ENCODE measurements around the gene F11R.
"Not testable (repeated sequence)": the region's sequence is repeated elsewhere in the genome, so short reads cannot be mapped to it uniquely, and the experiment has no call there.

The F11R gene

DNA sequence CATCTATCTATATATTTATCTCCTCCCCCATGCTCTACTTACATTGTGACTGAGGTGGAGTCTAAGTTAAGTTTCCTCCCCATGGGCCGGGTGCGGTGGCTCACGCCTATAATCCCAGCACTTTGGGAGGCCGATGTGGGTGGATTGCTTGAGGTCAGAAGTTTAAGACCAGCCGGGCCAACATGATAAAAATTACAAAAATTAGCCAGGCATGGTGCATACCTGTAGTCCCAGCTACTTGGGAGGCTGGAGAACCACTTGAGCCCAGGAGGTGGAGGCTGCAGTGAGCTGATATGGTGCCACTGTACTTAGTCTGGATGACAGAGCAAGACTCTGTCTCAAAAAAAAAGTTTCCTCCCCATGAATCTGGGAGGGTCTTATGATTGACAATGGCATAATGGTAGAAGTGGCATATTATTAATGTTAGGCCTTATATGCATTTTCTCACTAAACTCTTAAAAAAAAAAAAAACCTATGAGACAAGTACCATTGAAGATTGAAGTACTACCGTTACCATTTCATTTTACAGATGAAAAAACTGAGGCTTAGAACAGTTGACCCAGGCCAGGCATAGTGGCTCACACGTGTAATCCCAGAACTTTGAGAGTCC, 11.2 kb downstream of the F11R start:
- DNase-seq: no peak

DNA sequence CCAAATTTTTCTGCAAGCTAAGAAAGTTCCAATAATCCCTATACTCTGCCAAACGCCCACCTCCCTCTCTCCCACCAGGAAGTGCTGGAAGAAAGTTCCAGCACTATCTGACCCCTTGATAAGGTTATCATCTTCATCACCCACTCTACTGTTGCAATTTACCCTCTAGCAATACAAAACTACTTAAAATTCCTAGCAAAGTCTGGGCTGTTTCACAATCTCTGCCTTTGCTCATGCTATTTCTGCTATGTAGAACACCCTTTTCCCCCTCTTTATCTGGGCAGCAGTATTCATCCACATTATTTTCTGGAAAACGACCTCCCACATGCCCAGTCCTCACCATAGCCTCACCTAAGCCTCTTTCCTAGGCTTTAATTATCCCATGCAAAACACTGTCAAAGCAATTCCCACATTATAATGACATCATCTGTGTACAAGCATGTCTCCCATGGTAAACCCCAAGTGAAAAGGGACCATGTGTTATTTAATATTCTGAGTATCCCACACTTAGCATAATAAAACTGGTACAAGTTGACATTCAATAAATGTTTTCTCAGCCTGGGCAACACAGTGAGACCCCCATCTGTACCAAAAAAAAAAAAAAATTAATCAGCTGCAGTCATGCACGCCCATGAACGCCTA, 12.0 kb downstream of the F11R start:
- DNase-seq: no peak

DNA sequence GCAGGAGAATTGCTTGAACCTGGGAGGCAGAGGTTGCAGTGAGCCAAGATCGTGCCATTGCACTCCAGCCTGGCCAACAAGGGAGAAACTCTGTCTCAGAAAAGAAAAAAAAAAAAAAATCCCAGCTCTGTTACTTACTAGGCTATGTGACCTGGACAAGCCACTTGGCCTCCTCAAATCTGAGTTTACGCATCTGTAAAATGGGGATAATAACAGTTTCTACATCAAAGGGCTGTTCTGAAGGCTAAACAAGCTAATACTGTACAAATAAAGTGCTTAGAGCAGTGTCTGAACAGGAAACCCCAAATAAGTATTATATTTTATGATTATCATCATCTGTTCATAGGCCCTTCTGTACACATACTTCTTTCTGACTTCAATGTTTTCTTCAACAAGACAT, 13.6 kb downstream of the F11R start:
- no peak for DNase-seq

DNA sequence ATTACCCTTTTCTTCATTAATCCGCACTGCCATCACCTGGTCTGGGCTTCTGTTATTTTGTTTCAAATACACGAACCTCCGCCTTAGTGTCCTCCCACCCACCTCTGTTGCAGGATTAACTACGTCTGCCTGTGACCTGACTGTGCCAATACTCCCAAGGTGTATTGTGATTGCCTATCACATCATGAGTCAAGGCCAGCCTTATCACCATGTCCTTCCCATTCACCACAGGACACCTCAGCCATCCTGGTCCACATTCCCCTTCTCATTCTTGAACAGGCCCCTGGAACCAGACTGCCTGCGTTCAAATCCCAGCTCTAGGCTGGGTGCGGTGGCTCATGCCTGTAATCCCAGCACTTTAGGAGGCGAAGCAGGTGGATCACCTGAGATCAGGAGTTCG, 14.4 kb downstream of the F11R start:
- no peak for DNase-seq

DNA sequence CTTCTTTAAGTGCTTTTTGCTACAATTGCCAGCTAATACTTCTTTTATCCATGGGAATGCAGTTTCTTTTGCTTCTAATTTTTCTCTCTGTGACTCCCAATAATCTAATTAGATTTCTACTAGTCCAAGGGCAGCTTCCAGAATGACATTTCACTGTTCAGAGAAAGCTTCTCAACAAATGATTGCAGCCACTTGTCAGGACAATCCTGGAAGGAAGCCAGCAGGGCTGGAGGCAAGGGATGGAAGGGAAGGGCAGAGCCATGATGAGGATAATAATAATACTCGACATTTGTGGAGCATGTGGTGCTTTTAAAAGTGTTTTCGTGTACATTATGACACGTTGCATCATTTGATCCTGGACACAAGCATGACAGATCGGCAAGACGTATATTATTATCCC, 19.4 kb downstream of the F11R start:
- DNase-seq: no peak

DNA sequence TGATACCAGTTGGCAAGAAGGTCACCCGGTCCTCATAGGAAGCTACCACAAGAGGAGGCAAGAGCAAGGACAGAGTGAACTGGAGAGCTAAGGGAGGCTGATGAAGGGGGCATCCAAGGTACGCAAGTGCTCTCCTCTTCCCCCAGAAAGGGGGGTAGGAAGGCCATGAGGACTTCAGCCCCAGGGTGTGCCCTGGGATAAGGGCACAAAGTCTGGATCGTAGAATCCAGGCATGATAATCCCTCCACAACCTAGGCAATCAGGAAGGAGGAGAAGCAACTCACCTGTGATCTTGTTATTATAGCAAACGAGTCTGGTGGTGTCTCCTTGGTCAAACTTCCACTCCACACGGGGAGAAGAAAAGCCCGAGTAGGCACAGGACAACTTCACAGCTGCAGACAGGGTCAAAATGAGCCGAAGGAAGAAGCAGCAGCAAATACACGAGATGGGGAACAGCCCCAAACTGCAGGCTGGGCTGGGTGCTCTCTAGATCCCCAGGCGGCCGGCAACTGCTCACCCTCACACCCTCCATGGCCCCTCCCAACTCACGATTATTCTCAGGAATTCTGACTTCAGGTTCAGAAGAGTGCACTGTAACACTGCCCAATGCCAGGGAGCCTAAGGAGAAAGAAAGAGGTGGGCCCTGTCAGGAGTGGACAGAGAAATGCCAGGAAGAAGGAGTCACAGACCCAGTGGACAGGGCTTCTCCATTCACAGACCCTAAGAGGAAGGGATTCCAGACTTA, 20.0 kb downstream of the F11R start:
- DNase-seq: no peak

DNA sequence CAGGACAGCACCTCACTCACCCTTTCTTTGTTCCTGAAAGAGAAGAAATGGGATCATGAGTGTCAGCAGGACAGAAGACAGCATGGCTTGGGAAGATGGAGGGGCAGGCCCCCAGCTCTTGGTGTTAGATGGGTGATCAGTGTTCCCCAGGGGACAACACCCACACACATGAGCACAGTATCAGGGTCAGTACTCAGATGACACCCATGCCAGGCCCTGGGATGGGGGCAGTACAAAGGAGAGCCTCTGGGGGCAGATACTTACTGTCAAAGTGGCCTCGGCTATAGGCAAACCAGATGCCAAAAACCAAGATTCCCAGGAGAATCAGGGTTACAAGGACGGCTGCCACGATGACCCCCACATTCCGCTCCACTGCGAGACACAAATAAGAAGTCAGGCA, 21.6 kb downstream of the F11R start:
- no peak for DNase-seq

DNA sequence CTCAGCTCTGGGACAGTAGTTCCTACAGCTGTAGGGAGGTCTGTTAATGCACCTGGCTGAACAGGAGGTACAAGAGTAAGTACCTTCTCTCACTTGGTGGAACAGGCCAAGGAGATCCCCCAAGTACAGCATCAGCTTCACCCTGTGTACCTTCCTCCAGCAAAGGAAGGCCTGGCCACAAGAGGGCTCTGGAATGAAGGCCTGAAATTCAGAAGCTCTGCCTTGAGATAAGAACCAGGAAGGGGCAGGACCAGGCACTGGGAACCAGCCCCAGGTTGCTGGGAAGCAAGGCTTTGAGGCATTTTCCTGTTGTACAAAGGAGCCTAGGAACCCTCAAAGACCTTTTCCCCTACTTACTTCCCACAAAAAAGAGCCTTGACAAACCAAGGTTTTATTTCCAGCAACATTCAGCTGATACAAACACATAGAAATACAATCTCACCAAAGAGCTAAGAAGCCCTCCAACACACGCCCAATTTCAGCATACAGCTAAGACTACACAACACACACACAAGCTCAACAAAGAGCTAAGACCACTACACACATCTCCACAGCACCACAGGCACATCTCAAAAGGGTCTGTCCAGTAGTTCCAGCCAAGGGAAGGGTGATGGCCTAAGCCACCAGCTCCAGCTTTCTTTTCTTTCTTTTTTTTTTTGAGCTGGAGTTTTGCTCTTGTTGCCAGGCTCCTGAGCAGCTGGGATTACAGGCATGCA, 23.5 kb downstream of the F11R start:
- DNase-seq: no peak

DNA sequence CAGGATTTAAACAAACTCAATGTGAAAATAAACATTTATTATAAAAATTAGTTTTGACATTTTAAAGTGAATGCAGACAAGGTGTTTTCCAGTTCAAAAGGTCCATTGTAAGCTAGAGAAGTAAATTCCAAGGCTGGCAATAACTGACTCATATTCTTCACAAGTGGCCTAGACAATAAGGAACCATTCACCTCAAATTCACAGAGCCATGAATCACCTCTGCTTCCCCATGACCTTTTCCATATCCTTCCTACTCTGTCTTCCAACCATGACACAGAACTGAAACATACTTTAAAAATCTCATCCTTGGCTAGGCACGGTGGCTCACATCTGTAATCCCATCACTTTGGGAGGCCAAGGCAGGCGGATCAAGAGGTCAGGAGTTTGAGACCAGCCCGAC, 24.8 kb downstream of the F11R start:
- DNase-seq: no peak

DNA sequence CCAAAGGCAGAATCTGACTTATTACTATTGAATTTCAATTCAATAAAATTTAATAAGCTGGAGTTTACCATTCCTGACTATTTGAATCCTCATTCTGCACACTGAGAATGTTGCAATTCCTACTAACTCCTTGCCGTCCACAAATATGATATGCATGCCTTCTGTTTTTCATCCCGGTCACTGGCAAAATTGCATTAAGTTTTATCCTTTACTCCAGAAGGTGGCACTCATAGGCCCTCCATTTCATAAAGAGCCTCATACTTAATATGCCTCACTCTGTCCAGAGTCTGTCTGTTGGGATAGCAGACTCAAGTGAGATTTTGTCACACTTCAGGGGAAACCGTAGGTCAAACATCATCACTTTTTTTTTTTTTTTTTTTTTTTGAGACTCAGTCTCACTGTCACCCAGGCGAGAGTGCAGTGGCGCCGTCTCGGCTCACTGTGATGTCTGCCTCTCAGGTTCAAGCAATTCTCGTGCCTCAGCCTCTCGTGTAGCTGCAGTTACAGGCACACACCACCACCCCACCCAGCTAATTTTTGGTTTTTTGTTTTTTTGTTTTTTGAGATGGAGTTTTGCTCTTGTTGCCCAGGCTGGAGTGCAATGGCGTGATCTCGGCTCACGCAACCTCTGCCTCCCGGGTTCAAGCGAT, 27.3 kb downstream of the F11R start:
- peak; percentile 18 for DNase-seq

DNA sequence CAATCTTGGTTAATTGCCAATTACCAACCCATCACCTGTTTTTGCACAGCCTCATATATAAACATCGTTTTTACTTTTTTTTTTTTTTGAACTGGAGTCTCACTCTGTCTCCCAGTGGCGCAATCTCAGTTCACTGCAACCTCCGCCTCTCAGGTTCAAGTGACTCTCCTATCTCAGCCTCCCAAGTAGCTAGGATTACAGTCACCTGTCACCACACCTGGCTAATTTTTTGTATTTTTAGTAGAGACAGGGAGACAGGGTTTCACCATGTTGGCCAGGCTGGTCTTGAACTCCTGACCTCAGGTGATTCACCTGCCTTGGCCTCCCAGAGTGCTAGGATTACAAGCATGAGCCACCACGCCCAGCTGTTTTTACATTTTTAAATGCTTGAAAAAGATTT, 28.9 kb downstream of the F11R start:
- not testable (repeated sequence) for DNase-seq

DNA sequence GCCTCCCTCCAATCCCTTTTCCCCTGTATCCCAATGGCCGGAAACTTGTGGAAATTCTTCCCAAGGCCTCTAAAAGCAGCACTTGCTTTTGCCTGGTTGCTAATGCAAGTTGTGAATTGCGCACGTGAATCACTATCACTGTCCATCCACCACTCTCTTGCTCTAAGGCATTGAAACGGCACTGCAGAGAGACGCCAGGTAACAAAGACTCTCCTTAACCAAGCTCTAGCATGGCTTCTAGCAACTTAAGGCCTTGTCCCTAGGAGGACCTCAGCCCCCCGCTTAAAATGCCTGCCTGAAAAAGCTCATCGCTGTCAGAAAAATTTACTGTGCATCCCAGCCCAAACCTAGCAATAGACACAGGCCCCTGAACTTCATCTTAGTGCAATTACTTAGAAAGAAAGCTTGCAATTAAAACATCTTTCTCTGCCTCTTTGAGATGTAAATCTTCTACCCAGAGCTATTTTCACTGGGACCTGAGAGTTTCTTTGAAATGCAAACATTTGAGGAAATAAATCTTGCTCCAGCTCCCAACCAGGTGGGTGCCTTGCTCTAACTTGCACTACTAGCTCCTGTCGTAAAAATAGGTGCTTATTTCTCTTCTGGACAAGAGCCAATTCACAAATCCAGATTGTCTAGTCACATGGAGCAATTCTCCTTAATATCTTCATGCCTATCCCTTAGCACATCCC, 33.4 kb downstream of the F11R start:
- DNase-seq: no peak

DNA sequence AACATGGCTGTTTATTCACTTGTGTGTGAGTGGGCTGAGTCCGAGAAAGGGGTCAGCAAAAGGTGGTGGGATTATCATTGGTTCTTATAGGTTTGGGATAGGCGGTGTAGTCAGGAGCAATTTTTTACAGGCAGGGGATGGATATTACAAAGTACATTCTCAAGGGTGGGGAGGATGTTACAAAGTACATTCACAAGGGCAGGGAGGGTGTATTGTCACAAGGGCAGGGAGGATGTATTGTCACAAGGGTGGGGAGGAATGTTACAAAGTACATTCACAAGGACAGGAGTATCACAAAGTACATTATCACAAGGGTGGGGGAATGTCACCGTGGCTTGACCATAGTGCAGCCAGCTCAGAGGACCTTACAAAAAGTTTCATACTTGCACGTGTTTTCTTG, 35.2 kb downstream of the F11R start:
- DNase-seq: no peak

DNA sequence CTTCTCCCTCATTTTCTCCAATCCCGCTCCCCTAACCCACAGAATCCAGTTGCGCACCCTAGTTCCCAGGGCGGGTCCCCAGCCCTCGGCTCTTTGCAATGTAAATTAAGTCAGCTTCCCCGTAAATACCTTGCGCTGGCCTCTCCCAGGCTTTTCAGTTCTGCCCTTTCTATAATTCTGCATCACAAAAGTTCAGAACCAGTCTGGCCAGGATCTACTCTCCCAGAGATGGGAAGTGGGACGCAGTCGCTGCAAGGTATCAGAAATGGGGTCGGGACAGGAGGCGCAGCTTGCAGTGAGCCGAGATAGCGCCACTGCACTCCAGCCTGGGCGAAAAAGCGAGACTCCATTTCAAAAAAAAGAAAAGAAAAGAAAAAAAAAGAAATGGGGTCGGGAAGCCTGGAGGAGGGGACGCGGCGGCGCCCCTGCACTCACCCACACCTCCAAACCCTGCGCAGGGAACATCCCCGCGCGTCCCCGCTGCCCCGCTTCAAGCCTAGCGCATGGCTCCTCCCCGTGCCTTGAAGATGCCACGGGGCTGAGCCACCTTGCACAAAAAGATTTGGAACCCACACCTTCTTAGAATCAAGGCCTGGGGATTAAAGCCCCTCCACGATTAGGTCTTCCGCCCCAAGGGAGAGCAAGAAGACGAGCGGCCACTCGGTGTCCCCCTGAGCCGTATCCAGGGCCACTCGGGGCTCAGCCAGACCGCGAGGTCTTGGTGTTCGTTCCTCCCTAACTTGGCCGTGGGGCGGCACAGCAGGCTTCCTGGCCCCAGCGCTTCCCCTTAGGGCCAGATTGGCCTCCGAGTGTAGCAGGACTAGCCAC, 39.2 kb downstream of the F11R start:
- DNase-seq: no peak

DNA sequence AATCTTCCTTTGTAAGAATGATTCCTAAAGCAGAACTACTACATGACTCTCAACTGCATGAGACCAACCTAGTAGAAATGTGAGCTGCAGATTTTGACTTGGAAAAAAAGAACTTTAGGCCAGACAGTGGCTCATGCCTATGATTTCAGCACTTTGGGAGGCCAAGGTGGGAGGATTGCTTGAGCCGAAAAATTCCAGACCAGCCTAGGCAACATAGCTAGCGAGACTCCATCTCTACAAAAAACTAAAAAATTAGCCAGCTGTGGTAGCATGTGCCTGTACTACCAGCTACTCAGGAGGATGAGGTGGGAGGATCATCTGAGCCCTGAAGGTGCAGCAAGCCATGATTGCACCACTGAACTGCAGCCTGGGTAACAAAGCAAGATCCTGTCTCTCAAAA, 41.7 kb downstream of the F11R start:
- DNase-seq: no peak

DNA sequence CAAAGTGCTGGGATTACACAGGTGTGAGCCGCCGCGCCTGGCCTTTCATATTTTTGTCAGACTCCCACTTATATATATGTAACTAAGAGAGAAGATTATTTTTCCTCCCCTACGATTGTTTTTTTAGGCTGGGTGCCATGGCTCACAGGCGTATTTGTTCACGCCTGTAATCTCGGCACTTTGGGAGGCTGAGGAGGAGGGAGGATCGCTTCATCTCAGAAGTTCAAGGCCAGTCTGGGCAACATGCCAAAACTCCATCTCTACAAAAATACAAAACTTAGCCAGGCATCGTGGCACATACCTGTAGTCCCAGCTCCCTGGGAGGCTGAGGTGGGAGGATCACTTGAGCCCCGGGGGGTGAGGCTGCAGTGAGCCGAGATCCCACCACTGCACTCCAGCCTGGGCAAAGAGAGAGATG, 42.4 kb downstream of the F11R start:
- no peak for DNase-seq

DNA sequence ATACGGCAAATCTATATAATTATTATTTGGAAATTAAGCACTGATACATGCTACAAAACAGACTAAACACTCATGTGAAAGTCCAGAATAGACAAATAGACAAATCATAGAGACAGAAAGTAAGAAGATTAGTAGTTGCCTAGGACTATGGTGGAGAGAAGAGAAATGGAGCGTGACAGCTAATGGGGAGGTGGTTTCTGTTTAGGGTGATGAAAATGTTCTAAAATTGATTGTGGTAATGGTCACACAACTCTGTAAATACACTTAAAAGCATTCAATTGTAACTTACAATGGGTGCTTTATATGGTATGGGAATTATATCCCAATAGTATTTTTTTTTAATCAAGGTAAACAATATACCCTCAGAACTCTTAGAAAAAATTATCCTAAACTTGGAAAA, 45.9 kb downstream of the F11R start:
- DNase-seq: no peak

DNA sequence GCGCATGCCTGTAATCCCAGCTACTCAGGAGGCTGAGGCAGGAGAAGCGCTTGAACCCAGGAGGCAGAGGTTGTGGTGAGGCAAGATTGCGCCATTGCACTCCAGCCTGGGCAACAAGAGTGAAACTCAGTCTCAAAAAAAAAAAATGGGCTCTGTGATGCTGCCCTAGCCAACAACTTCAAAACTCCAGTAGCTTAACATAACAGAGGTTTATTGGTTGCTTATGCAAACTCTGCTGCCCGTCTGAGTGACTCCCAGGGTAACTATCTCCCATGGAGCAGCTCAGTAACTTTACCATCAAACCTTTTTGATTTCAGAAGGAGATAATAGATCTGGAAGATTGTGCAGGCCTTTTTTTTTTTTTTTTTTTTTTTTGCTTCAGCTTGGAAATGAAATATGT, 47.5 kb downstream of the F11R start:
- DNase-seq: no peak

DNA sequence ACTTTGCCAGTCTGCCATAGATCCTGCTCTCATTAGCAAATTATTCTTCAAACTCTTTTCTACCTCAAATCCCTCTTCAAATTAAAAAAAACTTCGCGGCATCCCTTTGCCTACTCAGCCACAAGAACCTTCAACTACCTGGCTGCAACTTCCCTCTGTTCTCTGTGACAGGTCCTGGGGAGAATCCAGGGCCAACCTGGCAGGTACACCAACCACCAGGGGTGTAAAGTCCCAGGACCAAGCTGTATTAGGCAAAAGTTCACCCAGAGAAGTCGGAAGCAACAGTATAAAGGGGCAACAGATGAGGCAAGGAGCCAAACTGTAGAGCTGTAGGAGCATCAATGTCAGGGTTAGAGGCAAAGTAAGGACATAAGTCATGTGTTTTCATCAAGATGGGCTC, 48.0 kb downstream of the F11R start:
- no peak for DNase-seq

DNA sequence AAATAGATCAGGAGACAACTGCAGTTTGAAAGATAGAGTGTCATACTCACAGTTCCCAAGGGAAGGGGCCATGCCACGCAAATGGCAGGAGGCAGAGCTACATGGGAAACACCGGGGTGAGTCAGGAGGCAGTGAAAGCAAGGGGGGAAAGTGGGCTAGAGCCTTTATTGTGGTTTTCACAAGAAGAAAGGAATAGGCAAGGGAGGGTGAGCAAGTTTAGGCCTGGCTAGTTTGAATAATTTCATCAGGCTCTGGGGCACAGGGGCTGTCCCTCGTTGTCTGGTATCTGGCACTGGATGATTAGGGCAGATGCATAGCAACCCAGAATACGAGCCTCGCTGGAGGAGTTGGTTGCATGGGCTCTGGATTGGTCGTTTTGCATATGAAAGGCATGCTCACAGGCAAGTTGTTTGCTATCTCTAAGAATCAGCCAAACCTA, 49.3 kb downstream of the F11R start:
- no peak for DNase-seq

DNA sequence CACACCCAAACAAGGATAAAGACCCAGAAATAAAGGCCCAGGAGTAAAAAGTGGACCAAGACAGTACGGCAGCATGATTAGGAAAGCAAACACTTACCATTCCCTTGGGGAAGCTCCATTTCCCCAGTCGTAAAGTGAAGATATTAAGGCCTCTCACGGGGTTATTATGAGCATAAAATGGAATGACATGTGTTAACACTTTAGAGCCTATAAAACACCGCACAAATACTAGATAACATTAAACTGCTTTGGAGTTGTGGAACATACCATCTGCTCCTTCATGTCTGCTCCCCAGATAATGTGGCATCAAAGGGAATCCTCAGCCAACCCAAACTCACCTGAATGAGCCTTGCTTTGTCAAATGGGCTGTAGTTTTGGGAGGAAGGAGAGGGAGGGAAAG, 57.4 kb downstream of the F11R start:
- no peak for DNase-seq

DNA sequence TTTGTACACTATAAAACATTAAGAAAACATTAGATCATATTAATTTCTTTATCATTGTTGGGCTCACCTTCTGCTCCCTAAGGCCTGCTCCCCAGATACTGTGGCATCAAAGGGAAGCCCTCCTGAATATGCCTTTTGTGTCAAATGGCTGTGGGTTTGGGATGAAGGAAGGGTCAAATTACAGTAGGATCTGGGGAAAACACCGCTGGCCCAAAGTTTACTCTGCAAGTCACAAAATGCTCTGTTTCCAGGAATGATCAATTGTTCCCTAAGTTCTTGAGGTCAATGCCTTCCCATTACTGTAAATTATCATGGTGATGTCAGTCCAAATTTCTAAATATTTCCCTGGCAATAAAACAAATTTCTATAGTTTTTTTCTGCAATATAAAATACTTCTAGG, 59.5 kb downstream of the F11R start:
- DNase-seq: no peak

Data from NCI-H748 treated with DMSO at 0.1 percent for 48 hours (cell line).